Common myeloid progenitor, CD34-positive (primary cell): ENCODE results near the gene OR10D3.
A peak's percentile ranks its signal among the peaks of the same experiment; 100 is the strongest.
"Not testable (repeated sequence)": the region's sequence is repeated elsewhere in the genome, so short reads cannot be mapped to it uniquely, and the experiment has no call there.

Experiments used
- CTCF ChIA-PET: fragments of 350-600 bp; sonication (Branson Sonifier 250); formaldehyde crosslinking; loops from one replicate; lab custom pipeline; 2021; ENCODE audit warnings: antibody characterized with exemption; lab: Charles Lee
- POLR2A ChIA-PET: fragments of 350-600 bp; sonication (Branson Sonifier 250); formaldehyde crosslinking; loops from one replicate; lab custom pipeline; 2021; ENCODE audit warnings: antibody characterized with exemption; lab: Charles Lee
- DNase-seq, 3 donors: peaks; one replicate each; pipeline versions ENCODE4 v3.0.0 to v3.0.0-alpha.2; 2013
- H3K27ac ChIP-seq, 2 experiments: 1 replicate in 1 of 2; 2 replicates in 1 of 2; pipeline ENCODE4 v1.7.0; 2013; ENCODE audit warnings: inconsistent platforms in 2 of 2, low read length in 2 of 2, mild to moderate bottlenecking in 2 of 2, low read depth in 1 of 2, moderate library complexity in 1 of 2; ENCODE audit not compliant: severe bottlenecking in 2 of 2, insufficient read depth in 1 of 2, poor library complexity in 1 of 2
- H3K27me3 ChIP-seq, 5 experiments: replicated peaks in 2 of 5; 1 replicate in 3 of 5; 2 replicates in 2 of 5; pipeline versions ENCODE4 v1.6.1 to v1.7.0; 2013; ENCODE audit warnings: low read length in 4 of 5, mild to moderate bottlenecking in 2 of 5, moderate library complexity in 2 of 5, inconsistent platforms in 1 of 5; ENCODE audit not compliant: insufficient read depth in 5 of 5, control insufficient read depth in 4 of 5
- H3K36me3 ChIP-seq, 4 experiments: 1 replicate in 2 of 4; 2 replicates in 2 of 4; pipeline versions ENCODE4 v1.6.1 to v1.7.0; 2013; ENCODE audit warnings: low read length in 3 of 4, control low read depth in 1 of 4, mild to moderate bottlenecking in 1 of 4; ENCODE audit not compliant: control insufficient read depth in 4 of 4, insufficient read depth in 4 of 4
- H3K4me1 ChIP-seq, 4 experiments: 1 replicate in 3 of 4; 2 replicates in 1 of 4; pipeline versions ENCODE4 v1.6.1 to v1.7.1; 2013; ENCODE audit warnings: low read length in 3 of 4, mild to moderate bottlenecking in 3 of 4, control low read depth in 1 of 4, inconsistent platforms in 1 of 4, moderate library complexity in 1 of 4; ENCODE audit not compliant: control insufficient read depth in 4 of 4, insufficient read depth in 4 of 4; ENCODE audit errors: control extremely low read depth in 1 of 4
- H3K4me3 ChIP-seq, 7 experiments: 1 replicate in 4 of 7; 2 replicates in 3 of 7; pipeline versions ENCODE4 v1.5.1 to v1.7.0; 2013; ENCODE audit warnings: mild to moderate bottlenecking in 7 of 7, low read length in 6 of 7, moderate library complexity in 6 of 7, inconsistent platforms in 2 of 7, low read depth in 2 of 7, control low read depth in 1 of 7; ENCODE audit not compliant: insufficient read depth in 4 of 7, control insufficient read depth in 1 of 7; ENCODE audit errors: extremely low read depth in 1 of 7
- H3K9me3 ChIP-seq, 5 experiments: 1 replicate in 4 of 5; 2 replicates in 1 of 5; pipeline versions ENCODE4 v1.6.1 to v1.7.1; 2013; ENCODE audit warnings: low read length in 4 of 5, mild to moderate bottlenecking in 2 of 5, inconsistent platforms in 1 of 5, low read depth in 1 of 5, moderate library complexity in 1 of 5; ENCODE audit not compliant: control insufficient read depth in 4 of 5, insufficient read depth in 2 of 5; ENCODE audit errors: control extremely low read depth in 1 of 5
- WGBS: methylation state at CpG from one replicate; pipeline ENCODE4 v1.1.5; 2013; ENCODE audit not compliant: insufficient coverage; 5-methylcytosine and 5-hydroxymethylcytosine counted together

OR10D3 gene

DNA sequence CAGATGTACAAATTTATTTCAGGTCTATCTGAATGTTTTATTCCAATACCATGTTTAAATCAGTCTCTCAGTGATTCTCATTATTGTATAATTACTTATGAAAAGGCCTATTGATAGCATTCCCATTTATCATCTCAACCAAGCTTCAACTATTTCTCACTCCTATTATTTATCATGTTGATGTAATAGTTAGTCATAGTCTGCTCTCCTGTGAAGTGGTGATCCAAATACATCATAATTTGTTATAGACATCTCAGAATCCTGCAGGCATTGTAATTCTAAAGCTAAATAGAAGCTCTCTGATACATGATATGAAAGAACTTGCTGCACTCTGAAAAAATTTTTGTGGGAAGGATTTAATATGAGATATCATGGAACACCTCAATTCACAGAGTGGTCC lies 36.0 kb downstream of the OR10D3 start:
- Histone ChIP-seq H3K27me3 (no peaks in the 10 kb centered on the region), H3K9me3 (no peaks in the 10 kb centered on the region), H3K27ac (no peak overlapping the region), H3K4me1 (no peaks in the 10 kb centered on the region), H3K4me3 (no peak overlapping the region), H3K36me3 (no peaks in the 10 kb centered on the region)
- POLR2A ChIA-PET = no interaction called here
- CTCF ChIA-PET = interaction anchor here (0.7 kb wide), 1 partner anchor 112 kb away, joined by 3 read pairs; no protein-coding TSS in a partner anchor
- no peak for DNase-seq

DNA sequence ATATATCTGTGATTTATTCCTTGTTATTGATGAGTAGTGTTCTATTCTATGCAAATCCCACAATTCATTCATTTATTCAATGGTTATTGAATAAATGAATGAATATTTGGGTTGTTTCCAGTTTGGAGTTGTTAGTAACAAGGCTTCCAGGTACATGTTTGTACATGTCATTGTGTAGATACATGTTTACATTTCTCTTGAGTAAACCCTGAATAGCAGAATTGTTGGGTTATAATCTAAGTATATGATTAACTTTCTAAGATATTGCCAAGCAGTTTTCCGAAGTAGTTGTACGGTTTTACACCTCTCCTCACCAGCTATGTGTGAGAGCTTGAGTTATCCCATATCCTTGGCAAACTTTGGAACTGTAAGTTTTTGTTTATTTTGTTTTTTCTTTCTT lies 39.3 kb downstream of the OR10D3 start:
- WGBS = no CpG with 5 or more reads among the region's 2 CpGs
- H3K36me3 ChIP-seq = no peaks in the 10 kb centered on the region
- H3K27ac ChIP-seq = no peak overlapping the region
- DNase-seq = no peak
- H3K4me3 ChIP-seq = no peak overlapping the region
- no peaks in the 10 kb centered on the region for H3K9me3 ChIP-seq
- H3K4me1 ChIP-seq = peaks cover 0 to 8% (median 3%) of the 10 kb centered on the region in 4 experiments
- ChIA-PET POLR2A (no interaction called here), CTCF (interaction anchor here (1.2 kb wide), 1 partner anchor 45 kb away, joined by 3 read pairs; no protein-coding TSS in a partner anchor)
- no peaks in the 10 kb centered on the region for H3K27me3 ChIP-seq

DNA sequence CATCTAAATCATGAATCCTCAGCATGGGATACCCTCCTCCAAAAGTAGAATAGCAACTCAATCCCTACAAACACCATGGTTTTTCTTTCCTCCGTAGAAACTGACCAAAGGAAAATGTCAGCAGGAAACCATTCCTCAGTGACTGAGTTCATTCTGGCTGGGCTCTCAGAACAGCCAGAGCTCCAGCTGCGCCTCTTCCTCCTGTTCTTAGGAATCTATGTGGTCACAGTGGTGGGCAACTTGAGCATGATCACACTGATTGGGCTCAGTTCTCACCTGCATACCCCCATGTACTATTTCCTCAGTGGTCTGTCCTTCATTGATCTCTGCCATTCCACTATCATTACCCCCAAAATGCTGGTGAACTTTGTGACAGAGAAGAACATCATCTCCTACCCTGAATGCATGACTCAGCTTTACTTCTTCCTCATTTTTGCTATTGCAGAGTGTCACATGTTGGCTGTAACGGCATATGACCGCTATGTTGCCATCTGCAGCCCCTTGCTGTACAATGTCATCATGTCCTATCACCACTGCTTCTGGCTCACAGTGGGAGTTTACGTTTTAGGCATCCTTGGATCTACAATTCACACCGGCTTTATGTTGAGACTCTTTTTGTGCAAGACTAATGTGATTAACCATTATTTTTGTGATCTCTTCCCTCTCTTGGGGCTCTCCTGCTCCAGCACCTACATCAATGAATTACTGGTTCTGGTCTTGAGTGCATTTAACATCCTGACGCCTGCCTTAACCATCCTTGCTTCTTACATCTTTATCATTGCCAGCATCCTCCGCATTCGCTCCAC lies 41.7 kb downstream of the OR10D3 start:
- peak overlapping the region in 1 of 2 experiments; percentile 14 for H3K27ac ChIP-seq
- not testable (repeated sequence) for H3K4me1 ChIP-seq, H3K27me3 ChIP-seq, H3K36me3 ChIP-seq, H3K4me3 ChIP-seq, H3K9me3 ChIP-seq
- CTCF ChIA-PET = interaction anchor here (1.1 kb wide), 1 partner anchor 53 kb away, joined by 3 read pairs; no protein-coding TSS in a partner anchor
- DNase-seq = peak; percentile 67 to 96 (median 94)
- POLR2A ChIA-PET = interaction anchor here (0.6 kb wide), 1 partner anchor 297 kb away, joined by 3 read pairs; no protein-coding TSS in a partner anchor
- WGBS = 62% methylated on average over 5 of the region's 9 CpGs

DNA sequence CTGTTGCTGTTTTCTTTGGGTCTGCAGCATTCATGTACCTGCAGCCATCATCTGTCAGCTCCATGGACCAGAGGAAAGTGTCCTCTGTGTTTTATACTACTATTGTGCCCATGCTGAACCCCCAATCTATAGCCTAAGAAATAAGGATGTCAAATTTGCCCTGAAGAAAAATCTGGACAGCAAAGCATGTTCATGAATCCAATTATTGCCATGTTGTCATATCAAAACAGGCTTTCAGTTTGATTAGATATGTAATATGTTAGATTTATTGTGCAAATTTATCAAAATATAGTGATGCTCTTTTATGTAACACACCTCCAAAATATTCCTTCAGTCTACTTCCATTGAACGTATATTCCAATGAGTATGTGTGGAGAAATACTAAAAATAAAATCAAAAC lies 42.3 kb downstream of the OR10D3 start:
- H3K4me3 ChIP-seq = no peak overlapping the region
- H3K27me3 ChIP-seq = no peaks in the 10 kb centered on the region
- no peak overlapping the region for H3K27ac ChIP-seq
- WGBS = no CpG with 5 or more reads among the region's 1 CpG
- no peaks in the 10 kb centered on the region for H3K9me3 ChIP-seq
- peaks cover 0 to 8% (median 3%) of the 10 kb centered on the region in 4 experiments for H3K4me1 ChIP-seq
- POLR2A ChIA-PET = no interaction called here
- H3K36me3 ChIP-seq = no peaks in the 10 kb centered on the region
- CTCF ChIA-PET = no interaction called here
- no peak for DNase-seq

- no CpG with 5 or more reads among the region's 1 CpG for WGBS
- Histone ChIP-seq H3K4me1 (no peaks in the 10 kb centered on the region), H3K9me3 (no peaks in the 10 kb centered on the region), H3K27ac (no peak overlapping the region), H3K4me3 (no peak overlapping the region), H3K27me3 (no peaks in the 10 kb centered on the region), H3K36me3 (no peaks in the 10 kb centered on the region)
- ChIA-PET POLR2A (no interaction called here), CTCF (no interaction called here)
- no peak for DNase-seq
Observed at GRCh38 chr11:124233376-124233775, 50.2 kb downstream of the OR10D3 start.
